ENCODE data around the gene CENPA. TPM values are rescaled to one million over a fixed set of nuclear protein-coding genes. Genes with fewer than 3 reads are reported as not detected.
"Not testable (repeated sequence)": the region's sequence is repeated elsewhere in the genome, so short reads cannot be mapped to it uniquely, and the experiment has no call there.

Gene CENPA
- polyA plus RNA-seq (ENCODE audit: insufficient read length in 4 of 4) = 10 to 100 TPM; 14.9 to 18.9 (median 16.3) TPM

DNA sequence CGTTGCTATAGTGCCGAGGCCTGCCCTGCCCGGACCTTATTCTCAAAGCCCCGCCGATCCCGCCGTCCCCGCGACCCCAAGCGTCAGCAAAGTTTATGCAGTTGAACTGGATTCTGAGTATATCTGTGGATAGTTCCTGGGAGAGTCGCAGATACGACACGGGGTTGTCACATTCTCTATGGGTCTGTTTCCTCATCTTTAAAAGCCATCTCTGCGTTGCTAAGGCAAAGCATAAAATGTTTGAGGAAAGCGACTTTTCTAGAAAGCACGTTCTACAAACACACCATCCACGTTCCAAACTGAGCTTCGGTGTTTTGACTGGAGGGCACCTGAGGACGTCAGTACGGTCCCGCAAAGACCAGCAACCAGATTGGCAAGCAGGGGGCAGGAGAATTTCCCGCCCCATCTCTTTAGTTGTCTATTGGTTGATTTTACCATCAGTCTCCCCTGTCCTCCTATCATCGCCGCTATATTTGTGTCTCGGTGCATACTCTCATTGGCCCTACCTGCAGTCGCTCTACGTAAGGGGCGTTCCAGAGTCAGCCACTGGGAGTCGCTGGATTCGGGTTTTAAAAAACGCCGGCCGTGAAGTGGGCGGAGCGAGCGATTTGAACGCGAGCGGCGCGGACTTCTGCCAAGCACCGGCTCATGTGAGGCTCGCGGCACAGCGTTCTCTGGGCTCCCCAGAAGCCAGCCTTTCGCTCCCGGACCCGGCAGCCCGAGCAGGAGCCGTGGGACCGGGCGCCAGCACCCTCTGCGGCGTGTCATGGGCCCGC is at the start of gene CENPA:
Gene CENPA (plus strand): TSS at position 626 of the 776 bp plus-strand sequence. CDS start 141 bp downstream, at position 767.
- peak; percentile 95 to 99 (median 98) for DNase-seq (ENCODE audit: low read depth in 4 of 4, low spot score in 3 of 4)

DNA sequence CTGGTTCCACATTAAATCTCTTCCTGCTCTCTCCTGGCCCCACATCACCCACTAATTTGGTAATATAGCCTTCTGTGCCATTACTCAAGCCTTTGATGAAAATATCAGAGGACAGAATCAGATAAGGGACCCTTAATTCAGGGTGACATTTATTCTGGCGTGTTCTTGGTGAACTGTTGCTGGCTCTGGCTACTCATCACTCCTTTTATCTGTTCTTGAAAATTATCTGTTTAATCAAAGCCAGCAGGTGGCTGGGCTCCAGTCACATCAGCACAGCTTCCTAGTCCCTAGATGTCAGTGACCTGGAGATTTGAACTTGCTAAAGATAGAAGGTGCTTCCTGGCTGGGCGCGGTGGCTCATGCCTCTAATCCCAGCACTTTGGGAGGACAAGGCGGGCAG is 48.6 kb upstream of the CENPA start:
- DNase-seq (ENCODE audit: low read depth in 4 of 4, low spot score in 3 of 4) = no peak

DNA sequence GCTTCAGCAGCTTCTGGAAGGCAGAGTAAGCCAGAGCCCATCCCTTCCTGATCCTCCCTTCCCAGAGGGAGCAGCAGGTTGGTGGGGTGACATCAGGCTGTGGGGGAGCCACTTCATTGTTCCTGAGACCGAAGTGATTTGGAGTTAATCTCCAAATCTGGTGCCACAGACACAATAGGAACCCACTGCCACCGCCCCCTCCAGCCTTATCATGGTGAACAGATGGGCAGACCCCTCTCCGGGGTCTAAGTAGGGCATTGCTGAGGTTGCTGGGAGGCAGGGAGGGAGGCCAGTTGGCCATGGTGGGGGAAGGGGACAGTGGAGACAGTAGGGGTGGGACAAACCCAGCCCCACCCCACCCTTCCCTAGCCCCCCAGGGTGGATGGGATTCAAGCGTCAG is 47.4 kb upstream of the CENPA start:
- no peak for DNase-seq (ENCODE audit: low read depth in 4 of 4, low spot score in 3 of 4)

DNA sequence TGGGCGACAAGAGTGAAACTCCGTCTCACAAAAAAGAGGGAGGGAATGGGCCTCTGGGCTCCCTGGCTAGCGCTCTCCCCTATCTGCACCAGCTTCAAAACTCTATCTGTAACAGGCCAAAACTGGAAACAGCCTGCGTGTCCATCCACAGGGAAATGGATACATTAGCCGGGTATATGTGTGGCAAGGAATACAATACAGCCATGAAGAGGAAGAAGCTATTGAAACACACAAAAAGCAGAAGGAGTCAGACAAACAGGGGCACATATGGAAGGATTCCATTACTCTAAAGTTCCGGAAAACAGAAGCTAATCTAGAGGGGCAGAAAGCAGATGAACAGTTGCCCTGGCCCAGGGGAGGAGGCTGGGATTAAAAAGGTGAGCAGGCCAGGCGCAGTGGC is 46.3 kb upstream of the CENPA start:
- no peak for DNase-seq (ENCODE audit: low read depth in 4 of 4, low spot score in 3 of 4)

DNA sequence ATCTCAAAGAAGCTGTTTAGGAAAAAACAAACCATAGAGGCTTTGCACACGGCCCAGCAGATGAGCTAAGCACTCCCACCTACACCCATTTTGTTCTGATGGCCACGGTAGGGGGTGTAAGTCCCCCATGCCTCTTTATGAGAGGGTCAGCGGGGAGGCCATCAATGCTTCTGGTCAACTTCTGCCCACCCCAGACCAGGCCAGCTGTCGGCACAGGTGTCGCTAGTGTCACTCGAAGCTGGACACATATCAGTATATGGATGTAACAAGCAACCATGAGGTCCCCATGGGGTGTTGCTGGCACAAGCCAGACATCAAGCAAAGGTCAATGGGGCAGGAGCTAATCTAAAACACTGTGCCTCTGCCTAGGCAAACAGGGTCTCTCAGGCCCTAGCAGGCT is 45.5 kb upstream of the CENPA start:
- DNase-seq (ENCODE audit: low read depth in 4 of 4, low spot score in 3 of 4) = no peak

DNA sequence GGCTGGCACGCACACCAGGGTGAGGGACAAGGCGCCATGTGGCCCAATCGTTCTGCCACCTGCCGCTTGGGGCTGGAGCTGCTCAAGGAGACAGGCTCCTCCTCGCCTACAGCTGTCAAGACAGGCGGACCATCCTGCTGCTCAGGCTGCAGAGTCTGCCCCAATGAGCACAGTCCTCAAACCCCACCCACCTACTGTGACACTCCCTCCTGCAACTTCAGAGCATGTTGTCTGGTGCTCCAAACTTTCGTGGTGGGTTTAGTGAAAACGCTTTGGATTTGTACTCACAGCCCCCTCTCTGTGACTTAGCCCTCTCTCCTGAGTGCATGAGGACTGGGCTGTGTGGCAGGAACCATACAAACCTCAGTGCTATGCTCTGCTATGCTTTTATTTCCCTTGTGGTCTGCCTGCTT is 45.0 kb upstream of the CENPA start:
- no peak for DNase-seq (ENCODE audit: low read depth in 4 of 4, low spot score in 3 of 4)

DNA sequence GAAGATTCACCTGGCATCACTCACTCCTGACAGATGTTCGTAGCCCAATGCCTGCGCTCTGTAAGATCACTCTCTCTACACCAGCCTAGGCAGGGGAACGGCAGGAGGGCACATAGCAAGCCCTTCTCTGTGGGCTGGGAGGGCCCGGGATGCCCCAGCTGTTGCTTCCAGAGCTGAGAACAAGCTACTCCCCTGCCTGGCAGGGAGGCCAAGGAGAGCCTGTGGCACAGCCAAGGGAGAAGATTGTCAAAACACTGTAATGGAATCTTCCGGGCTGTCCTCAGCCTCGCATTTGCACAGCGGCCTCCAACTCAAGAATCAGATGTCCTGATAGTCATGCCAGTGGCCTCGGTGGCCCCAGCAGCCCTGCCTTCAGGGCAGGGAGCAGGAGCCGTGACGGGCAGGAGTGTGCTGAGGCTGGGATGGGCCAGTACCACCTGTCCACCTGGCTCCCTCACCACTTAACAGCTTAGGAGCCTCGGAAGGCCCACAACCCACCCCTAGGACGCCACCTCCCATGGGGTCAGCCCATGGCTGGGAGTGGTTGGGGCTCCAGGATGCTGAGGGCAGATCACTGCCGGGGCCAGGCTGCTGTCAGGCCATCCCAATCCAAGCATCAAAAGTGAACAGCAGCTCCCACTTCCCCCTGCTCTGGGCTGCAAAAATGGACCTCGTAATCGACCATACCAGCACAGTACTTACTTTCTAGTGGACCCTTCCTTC is 43.6 kb upstream of the CENPA start:
- DNase-seq (ENCODE audit: low read depth in 4 of 4, low spot score in 3 of 4) = no peak

DNA sequence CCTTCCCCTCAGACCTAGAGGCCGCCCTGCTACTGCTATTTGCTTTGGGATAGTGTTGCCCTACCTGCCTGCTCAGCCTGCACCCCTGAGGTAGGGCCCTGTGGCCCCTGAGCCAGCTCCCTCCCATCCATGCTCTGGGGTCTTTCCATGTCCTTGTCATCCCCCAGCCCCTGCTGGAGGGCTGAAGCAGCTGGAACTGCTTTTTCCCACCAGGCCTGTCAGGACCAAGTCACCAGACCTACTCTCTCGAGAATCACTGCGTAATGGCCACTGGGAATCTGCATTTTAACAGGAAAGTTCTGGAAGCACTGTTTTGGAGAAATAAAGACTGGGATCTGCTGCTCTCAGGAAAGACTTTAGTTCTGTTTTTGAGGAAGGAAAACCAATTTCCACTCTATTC is 42.0 kb upstream of the CENPA start:
- DNase-seq (ENCODE audit: low read depth in 4 of 4, low spot score in 3 of 4) = no peak

DNA sequence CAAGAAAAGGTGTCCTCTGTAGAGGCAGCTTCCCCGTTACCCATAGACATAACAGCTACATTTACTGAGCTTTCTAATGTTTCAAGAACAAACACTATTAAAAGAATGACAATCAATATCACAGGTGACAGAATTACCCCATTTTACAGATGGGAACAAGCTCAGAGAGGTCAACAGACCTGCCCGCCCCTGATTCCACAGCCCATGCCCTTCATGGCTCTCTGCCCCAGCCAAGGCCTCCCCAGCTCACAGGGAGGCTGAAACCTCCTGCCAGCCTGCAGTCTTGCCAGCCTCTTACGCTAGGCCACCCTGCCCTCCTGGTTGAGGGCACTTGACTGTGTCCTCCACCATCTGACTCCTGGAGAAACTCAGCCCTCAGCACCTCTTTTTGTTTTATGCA is 40.9 kb upstream of the CENPA start:
- no peak for DNase-seq (ENCODE audit: low read depth in 4 of 4, low spot score in 3 of 4)

DNA sequence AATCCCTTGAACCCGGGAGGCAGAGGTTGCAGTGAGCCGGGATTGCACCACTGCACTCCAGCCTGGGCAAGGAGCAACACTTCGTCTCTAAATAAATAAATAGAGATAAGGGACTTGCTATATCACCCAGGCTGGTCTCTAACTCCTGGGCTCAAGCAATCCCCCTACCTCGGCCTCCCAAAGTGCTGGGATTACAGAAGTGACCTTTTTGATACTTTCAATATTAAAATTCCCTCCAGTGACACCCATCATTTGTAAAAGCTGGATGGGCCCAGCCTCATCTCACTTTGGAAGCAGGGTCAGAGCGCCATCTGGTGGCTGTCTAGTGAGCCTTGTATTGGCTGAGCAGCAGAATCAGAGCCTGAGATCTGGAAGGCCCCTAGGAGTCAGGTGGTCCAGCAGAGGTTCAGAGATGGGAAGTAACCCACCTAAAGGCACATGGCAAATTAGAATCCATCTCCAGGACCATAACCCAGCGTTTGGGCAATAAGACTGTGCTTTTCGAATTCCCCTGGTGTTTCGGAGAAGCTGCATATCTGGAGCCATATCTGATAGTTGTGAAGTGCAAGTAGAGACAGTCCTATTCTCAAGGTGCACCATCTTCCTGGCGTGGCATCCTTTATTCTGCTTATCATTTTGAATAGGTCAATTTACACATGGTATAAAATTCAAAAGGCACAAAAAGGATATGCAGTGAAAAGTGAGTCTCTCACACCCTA is 40.1 kb upstream of the CENPA start:
- DNase-seq (ENCODE audit: low read depth in 4 of 4, low spot score in 3 of 4) = peak; percentile 62 to 73 (median 70)

DNA sequence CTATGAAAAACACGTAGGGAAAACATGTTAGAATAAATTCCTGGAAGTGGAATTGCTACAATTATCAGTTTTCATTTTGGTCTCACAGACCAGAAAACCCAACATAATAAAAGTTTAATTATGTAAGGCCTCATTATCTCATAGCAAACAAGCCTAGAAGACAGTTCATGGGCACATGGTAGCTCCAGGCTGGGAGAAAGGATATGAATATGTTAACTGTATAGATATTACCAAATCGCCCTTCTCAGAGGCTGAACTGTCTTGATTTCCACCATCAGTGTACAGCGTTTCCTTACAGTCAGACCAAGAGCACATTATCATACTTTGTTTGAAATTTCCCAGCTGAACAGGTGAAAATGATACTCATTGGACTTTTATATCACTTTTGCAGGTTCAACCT is 38.9 kb upstream of the CENPA start:
- no peak for DNase-seq (ENCODE audit: low read depth in 4 of 4, low spot score in 3 of 4)

DNA sequence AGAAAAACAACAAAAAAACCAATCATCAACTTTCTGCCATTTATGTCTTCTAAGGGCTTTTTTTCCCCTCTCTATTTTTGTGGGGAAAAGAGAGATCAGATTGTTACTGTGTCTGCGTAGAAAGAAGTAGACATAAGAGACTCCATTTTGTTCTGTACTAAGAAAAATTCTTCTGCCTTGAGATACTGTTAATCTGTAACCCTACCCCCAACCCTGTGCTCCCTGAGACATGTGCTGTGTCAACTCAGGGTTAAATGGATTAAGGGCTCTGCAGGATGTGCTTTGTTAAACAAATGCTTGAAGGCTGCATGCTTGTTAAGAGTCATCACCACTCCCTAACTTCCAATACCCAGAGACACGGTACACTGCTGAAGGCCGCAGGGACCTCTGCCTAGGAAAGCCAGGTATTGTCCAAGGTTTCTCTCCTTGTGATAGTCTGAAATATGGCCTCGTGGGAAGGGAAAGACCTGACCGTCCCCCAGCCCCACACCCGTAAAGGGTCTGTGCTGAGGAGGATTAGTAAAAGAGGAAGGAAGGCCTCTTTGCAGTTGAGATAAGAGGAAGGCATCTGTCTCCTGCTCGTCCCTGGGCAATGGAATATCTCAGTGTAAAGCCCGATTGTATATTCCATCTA is 36.0 kb upstream of the CENPA start:
- not testable (repeated sequence) for DNase-seq (ENCODE audit: low read depth in 4 of 4, low spot score in 3 of 4)

DNA sequence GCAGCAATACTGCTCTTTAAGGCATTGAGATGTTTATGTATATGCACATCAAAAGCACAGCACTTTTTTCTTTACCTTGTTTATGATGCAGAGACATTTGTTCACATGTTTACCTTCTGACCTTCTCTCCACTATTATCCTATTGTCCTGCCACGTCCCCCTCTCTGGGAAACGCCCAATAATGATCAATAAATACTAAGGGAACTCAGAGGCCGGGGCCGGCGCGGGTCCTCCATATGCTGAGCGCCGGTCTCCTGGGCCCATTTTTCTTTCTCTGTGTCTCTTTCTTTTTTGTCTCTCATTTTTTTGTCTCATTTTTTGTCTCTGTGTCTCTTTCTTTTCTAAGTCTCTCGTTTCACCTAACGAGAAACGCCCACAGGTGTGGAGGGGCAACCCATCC is 35.4 kb upstream of the CENPA start:
- not testable (repeated sequence) for DNase-seq (ENCODE audit: low read depth in 4 of 4, low spot score in 3 of 4)

DNA sequence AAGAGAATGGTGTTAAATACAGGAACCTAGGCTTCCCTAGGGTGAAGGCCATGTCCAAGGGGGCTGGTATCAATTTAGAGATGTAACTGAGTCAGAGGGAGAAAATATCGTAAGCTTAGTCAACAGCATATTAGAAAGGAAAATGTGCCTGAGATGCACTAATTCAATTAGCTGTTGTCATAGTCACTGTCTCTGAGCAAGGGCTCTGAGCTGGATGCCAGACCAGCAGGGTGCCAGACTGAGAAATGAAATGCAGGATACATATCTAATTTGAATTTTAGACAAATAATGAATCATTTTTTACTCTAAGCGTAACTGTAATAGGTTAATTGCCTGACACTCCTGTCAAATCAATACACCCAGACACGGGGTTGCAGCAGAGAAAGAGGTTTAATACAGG is 33.2 kb upstream of the CENPA start:
- DNase-seq (ENCODE audit: low read depth in 4 of 4, low spot score in 3 of 4) = no peak

DNA sequence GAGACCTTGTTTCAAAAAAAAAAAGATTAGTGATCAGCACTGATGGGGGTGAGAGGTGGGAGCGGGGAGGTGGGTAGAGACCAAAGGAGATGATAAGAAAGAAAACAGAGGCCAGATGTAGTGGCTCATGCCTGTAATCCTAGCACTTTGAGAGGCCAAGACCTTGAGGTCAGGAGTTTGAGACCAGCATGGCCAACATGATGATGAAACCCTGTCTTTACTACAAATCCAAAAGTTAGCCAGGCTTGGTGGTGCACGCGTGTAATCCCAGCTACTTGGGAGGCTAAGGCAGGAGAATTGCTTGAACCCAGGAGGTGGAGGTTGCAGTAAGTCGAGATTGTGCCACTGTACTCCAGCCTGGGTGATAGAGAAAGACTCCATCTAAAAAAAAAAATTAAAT is 31.3 kb upstream of the CENPA start:
- DNase-seq (ENCODE audit: low read depth in 4 of 4, low spot score in 3 of 4) = no peak

DNA sequence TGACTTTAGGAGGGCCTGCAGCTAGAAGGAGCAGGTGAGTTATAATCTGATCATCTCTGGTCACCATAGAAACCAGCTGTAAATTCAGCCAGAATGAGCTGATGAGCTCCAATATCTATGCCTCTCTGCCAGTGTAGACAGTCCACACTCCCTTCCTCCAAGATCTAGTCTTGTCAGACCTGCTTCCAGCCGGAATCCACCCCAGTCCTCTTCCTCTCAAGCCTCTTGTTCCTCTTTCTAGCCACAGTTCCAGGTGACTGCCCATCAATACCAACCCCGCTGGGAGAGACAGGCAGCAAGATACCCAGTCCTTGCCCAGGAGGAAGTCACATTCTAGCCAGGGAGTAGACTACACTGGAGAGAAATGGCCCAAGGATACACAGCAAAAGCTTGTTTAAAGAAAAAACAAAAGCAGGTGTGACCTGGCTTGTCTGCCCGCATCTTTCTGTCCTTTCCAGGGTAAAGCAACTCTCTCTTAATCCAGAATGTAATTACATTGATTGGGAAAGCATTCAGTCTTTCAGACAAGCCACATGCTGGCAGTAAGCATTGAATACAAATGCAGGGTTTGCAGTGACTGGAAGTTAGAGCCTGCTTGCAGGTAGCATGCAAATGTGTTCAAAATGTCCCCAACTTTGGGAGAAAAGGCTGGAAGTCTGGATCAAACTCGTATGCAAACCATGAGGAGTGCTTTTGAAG is 30.7 kb upstream of the CENPA start:
- no peak for DNase-seq (ENCODE audit: low read depth in 4 of 4, low spot score in 3 of 4)

DNA sequence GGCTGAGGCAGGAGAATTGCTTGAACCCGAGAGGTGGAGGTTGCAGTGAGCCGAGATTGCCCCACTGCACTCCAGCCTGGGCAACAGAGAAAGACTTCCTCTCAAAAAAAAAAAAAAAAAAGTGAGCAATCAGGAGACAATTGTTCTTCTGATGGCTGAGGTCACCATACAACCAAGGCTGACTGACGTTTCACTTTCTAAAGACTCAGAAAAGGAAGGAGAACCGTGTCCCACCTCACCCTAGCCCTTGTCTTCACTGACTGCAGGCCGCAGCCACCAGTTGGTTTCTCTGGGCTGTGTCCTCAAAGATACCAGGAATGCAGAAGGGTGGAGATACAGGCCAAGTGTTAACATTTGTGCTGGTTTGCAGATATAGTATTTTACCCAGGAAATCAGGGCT is 29.5 kb upstream of the CENPA start:
- DNase-seq (ENCODE audit: low read depth in 4 of 4, low spot score in 3 of 4) = no peak

DNA sequence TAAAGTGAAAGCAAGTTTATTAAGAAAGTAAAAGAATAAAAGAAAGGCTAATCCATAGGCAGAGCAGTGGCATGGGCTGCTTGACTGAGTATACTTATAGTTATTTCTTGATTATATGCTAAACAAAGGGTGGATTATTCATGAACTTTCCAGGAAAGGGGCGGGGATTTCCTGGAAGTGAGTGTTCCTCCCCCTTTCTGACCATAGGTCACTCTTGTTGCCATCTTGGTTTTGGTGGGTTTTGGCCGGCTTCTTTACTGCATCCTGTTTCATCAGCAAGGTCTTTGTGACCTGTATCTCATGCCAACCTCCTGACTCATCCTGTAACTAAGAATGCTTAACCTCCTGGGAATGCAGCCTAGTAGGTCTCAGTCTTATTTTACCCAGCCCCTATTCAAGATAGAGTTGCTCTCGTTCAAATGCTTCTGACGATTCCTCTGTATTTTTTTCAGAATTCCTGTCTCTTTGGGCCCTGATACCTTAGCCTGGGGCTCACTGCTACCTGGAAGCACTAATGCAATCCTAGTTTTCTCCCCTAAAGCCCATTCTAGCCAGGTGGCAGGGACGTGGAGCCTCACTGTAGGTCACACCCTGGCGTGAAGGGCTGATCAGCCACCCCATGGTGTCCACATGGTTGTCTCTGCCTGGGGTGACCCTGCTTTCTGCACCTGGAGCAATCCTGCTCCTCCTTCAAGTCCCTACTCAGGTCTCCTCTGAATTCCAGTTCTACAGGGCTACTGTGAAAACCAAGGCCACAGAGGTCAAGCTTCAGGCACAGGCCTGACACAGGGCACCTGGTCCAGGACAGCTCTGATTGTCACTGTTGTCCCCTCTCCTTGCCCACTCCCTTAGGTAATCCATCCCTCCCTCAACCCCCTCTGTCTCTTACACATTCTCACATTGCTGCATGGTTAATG is 27.7 kb upstream of the CENPA start:
- no peak for DNase-seq (ENCODE audit: low read depth in 4 of 4, low spot score in 3 of 4)

DNA sequence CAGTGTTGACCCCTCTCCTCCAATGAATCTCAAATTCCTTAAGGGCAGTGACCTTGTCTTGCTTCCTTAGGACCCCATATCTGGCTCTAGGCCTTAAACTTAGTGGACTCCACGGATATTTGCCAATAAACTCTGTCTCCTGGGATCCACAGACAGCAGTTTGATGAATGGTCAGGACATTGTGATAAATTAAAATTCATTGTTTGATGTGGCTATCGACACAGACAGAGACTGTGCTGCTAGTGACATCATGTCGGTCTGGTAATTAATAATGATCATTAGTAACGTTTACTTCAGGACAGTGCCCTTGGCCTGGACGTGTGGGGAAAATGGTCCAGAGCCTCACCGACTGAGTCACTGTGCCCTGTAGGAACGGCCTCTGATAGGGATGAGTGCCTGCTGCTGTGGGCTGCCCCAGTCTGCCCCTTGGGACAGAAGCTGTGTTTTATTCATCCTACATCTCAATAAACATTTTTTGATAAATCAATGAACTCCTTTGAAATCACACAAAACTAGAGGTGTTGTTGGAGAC is 27.0 kb upstream of the CENPA start:
- DNase-seq (ENCODE audit: low read depth in 4 of 4, low spot score in 3 of 4) = no peak
